Measurements from ENCODE around the gene ANXA10.

DNA sequence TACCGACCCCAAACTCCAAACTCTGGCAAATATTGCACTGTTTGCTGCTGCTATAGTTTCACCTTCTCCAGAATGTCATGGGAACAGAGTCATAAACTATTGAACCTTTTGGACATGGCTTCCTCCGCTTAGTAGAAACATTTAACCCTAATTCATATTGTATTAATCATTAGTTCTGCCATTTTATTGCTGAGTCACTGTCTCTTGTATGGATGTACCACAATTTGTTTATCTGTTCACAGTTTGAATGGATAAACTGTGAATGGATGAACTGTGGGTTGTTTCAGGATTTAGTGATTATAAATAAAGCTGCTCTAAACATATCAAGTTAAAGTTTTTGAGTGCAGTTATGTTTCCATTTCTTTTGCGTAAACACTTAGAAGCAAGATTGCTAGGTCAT is 10.1 kb downstream of the ANXA10 start:
- TF ChIP-seq, protein P1, sequence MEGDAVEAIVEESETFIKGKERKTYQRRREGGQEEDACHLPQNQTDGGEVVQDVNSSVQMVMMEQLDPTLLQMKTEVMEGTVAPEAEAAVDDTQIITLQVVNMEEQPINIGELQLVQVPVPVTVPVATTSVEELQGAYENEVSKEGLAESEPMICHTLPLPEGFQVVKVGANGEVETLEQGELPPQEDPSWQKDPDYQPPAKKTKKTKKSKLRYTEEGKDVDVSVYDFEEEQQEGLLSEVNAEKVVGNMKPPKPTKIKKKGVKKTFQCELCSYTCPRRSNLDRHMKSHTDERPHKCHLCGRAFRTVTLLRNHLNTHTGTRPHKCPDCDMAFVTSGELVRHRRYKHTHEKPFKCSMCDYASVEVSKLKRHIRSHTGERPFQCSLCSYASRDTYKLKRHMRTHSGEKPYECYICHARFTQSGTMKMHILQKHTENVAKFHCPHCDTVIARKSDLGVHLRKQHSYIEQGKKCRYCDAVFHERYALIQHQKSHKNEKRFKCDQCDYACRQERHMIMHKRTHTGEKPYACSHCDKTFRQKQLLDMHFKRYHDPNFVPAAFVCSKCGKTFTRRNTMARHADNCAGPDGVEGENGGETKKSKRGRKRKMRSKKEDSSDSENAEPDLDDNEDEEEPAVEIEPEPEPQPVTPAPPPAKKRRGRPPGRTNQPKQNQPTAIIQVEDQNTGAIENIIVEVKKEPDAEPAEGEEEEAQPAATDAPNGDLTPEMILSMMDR (conservative IDR thresholded peaks at IDR 0.05; ENCODE audit: low read depth, low read length): no peak
- TF ChIP-seq EZH2 (IDR thresholded peaks at IDR 0.05; ENCODE audit: low read length, unreplicated experiment): no peak

All from PC-3 (cell line).